ENCODE measurements around the gene RIPPLY3. TPM values are rescaled to one million over a fixed set of nuclear protein-coding genes. Genes with fewer than 3 reads are reported as not detected.

RIPPLY3 gene
- total RNA-seq, 2 donors from 2014 or later: not detected

DNA sequence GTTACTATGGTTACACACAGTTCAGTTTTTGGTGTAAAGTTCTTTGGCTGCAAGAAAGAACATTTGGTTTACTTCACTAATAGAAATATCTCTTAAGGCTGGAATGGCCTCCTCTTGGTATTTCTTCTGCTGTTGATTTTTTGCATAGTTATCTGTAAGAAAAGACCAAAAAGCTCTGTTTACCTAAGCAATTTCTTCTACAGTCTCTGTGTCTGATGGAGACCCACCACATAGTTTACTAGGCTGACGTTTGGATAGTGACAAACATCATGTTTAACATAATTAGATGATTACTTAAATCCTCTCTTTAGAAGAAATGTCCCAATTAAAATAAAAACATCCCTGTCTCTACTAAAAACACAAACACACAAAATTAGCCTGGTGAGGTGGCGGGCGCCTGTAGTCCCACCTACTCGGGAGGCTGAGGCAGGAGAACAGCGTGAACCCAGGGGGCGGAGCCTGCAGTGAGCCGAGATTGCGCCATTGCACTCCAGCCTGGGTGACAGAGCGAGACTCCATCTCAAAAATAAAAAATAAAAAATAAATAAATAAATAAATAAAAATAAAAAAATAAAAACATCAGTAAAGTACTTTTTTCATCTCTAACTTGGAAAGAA, 59.2 kb downstream of the RIPPLY3 start:
- no peak overlapping the region for H3K4me3 Mint-ChIP-seq
- no peak for ATAC-seq

More for the DNA sequence above, 59.2 kb downstream of the RIPPLY3 start:
- H3K9me3 ChIP-seq (ENCODE audit: control insufficient read depth, low read length, poor library complexity, severe bottlenecking): no peaks in the 10 kb centered on the region
- H3K27ac Mint-ChIP-seq: no peak overlapping the region
- DNase-seq: no peak
- H3K36me3 Mint-ChIP-seq (ENCODE audit: low read depth): peaks cover 11% of the 10 kb centered on the region
- H3K4me1 Mint-ChIP-seq: peaks cover 5% of the 10 kb centered on the region
- H3K27me3 Mint-ChIP-seq: no peaks in the 10 kb centered on the region

Other genes with a start within 250 kb of the RIPPLY3 start
- gene HLCS, start 40.0 kb upstream of the RIPPLY3 start, total RNA-seq: 10 to 100 TPM; 14.4 to 16.3 TPM
- gene PIGP, start 66.4 kb downstream of the RIPPLY3 start, total RNA-seq: 10 to 100 TPM; 10.8 to 11.1 TPM
- gene TTC3, start 66.6 kb downstream of the RIPPLY3 start, total RNA-seq: 100 to 1,000 TPM; 104 to 105 TPM

Data from T-helper 17 cell (primary cell).